GM18508 (cell line): ENCODE measurements around the gene CCDC7.
"Not testable (repeated sequence)": the region's sequence is repeated elsewhere in the genome, so short reads cannot be mapped to it uniquely, and the experiment has no call there.

Experiments
- ATAC-seq: cut with Tn5 transposase; IDR thresholded peaks from one replicate; pipeline ENCODE4 v1.9.1; 2021; ENCODE audit warnings: moderate number of reproducible peaks; ENCODE audit not compliant: insufficient read depth, unreplicated experiment

CCDC7 gene

DNA sequence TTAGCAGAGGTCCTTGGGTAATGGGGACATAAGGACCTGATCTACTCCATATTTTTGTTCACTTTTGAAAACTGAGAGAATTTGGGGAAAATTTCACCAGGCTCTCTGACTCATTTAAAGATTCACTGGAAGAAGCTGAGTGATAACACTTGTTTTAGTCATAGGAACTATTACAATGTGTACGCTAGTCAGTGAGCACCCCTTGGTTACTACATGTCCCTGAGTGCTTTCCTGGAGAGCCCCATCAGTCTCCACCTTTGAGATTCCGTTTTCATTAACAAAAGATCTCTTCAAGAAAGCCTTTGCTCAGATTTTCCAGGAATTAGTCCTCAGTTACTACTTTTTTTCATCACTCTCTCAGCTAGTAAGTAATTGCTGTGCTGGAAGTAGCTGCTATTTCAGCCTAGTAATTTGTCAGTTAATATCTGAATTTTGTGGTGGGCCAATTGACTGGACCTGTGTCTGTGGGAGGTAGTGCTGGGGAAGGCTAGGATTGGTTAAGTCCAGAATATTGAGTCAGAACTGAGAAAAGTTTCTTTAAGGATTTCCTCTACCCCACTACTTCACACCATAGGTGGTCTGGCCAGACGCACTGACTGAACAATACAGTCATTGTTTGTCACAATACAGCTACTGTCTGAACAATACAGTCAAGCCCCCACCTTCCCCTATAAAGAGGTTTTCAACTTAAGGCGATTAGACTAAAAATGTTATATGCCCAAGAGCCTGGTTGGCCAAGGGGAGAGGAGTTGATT lies 235.0 kb downstream of the CCDC7 start:
- ATAC-seq = no peak

DNA sequence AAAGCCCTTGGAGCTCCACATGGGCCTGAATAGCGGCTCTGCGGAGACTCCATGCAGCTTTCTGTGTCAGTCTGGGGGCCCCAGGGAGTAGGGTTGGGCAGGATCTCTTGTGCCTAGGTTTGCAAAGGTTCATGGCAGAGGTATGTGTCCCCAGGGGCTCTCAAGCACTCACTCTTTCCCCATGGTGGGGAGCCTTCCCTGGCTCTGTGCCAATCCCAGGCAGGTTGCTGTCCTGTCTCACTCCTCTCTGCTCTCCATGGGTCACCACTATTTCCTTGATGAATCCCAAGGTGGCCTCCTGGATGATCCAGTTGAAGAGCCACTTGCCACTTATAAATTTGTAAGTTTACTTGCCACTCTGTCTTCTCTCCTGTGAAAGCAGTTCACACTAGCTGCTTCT lies 238.4 kb downstream of the CCDC7 start:
- ATAC-seq = no peak

DNA sequence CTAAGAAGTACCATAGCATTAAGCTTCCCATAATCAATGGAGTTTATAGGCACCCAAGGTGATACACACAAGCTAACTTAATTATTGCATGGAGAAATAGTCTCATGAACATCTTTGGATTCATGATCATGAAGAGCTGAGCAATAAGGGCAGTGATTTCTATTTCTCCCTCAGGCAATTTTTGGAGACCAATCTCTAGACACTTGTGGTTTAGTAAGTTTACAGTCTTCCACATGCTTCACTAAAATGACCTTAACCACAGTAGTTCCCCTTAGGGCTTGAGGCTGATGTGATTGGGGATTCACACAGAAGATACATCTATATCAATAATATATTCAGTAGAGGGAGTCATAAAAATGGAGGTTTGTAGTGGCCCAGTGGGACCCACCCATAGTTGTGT lies 241.2 kb downstream of the CCDC7 start:
- ATAC-seq = no peak

DNA sequence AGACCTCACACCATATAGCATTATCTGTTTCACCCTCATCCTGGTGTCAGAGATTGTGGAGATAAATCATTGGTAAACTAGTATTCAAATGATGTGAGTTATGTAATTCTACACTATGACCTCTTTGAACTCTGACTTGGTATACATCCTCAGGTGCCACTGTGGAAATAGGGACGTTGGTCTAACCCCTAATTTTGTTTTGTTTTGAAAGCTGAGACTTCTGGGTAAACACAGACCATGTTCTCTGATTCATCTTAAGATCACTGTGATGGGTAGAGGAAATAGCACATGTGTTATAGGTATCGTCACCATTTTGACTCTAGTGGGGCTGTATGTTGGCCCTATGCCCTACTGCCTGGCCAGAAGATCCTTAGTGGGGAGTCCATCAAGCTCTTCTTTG lies 241.6 kb downstream of the CCDC7 start:
- no peak for ATAC-seq

DNA sequence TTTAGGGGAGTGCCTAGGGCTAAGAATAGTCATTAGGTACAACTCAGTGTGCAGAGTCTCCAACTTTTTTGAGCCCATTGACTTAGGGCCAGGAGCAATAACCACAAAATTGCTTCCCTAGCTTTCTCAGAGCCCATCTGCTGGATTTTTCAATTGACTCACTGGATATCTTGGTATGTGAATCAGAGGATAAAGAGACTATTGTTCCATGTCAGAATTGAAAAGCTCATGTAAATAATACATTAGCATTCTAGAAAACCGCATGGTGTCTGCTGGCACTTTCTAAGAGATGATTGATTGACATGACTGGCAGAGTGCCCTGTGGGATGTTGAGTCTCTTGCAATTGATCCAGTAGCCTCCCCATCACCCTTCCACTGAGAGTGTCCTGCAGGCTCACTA lies 246.2 kb downstream of the CCDC7 start:
- ATAC-seq = no peak

DNA sequence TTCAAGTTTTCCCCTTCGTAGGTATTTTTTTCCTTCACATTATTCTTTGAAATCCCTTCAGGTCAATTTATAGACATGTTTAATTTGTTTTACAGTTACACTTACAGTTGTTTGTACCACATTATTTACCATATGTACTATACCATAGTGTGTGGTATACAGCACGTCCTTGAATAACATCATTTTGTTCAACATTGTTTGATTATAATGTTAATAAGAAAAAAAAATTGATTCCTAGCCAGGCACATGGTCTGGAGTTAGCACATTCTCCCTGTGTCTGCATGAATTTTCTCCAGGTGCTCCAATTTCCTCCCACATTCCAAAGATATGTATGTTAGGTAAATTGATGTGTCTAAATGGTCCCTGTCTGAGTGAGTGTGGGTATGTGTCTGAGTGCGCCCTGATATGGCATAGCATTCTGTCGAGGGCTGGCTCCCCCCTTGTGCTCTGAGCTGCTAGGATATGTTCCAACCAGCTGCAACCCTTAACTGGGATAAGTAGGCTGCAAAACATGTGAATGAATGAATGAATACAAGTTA lies 247.6 kb downstream of the CCDC7 start:
- ATAC-seq = no peak

DNA sequence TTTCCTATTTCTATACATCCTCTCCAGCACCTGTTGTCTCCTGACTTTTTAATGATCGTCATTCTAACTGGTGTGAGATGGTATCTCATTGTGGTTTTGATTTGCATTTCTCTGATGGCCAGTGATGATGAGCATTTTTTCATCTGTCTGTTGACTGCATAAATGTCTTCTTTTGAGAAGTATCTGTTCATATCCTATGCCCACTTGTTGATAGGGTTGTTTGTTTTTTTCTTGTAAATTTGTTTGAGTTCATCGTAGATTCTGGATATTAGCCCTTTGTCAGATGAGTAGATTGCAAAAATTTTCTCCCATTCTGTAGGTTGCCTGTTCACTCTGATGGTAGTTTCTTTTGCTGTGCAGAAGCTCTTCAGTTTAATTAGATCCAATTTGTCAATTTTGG lies 253.7 kb downstream of the CCDC7 start:
- not testable (repeated sequence) for ATAC-seq

DNA sequence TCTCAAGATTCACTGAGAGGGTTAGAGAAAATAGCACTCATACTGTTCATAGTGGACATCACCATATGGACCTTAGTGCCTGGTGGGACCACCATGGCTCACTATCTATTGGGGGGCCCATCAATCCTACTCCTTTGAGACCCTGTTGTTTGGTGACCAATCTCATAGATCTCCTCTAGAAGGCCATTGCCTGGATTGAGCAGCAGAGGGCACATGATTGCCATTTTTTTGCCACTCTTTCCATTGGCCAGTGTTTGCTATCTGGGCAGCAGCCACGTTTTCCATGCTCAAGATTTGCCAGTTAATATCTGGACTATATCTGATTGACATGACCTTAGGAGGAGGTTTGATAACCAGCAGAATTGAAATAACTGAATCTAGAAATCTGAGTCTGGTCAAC lies 267.6 kb downstream of the CCDC7 start:
- ATAC-seq = no peak

DNA sequence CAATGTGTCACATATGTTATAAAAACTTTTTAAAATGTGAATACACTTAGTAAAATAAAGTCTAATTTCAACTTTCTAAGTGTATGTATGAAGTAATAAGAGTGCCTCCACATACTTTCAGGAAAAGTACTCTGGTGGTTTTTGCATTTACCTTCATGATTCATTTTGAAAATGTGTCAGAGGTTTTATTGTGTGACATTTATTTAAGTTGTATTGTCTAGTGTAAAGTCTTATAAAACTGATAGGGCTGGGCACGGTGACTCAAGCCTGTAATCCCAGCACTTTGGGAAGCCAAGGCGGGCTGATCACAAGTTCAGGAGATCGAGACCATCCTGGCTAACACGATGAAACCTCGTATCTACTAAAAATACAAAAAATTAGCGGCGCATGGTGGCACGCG lies 285.6 kb downstream of the CCDC7 start:
- no peak for ATAC-seq

DNA sequence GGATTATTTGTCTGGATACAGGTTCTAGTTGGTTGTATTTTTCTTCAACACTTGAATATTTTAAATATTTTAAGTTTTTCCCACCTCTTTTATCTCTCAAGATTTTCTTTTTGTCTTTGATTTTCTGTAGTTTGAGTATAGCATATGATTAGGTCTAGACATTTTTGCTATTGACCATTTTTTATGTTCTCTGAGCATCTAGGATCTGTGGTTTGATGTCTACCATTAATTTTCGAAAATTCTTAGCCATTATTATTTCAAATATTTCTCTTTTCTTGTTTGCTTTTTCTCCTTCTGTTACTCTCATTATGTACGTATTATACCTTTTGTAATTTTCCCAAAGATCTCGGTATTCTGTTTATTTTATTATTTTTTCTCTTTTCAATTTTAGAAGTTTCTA lies 293.0 kb downstream of the CCDC7 start:
- ATAC-seq = no peak

DNA sequence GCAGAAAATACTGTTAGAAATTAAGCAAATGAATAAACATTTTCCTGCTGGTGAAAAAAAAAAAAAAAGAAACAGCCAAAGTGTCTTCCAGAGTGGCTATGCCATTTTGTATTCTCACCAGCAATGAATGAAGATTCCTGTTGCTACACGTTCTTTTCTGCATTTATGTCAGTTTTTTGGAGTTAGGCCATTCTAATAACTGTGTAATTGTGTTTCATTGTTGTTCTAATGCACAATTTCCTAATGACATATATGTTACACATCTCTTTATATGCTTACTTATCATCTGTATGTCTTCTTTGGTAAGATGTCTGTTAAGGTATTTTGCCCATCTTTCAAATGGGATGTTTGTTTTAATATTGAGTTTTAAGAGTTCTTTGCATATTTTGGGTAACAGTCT lies 298.4 kb downstream of the CCDC7 start:
- no peak for ATAC-seq

DNA sequence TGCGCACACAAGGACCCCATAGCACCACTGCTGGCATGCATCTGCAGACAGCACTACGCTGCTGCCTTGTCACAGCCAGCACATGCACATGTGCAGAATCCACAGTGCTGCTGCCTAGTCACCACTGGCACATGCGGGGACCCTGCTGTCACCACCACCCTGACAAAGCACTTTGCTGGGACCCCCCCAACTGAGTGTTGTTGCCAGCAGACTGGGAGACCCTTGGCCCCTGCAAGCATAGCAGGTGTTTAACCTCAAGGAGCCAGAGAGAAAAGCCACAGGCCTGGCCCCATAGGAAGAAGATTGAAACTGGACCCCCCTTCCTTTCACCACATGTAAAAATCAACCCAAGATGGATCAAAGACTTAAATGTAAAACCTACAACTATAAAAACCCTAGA lies 300.9 kb downstream of the CCDC7 start:
- ATAC-seq = no peak

DNA sequence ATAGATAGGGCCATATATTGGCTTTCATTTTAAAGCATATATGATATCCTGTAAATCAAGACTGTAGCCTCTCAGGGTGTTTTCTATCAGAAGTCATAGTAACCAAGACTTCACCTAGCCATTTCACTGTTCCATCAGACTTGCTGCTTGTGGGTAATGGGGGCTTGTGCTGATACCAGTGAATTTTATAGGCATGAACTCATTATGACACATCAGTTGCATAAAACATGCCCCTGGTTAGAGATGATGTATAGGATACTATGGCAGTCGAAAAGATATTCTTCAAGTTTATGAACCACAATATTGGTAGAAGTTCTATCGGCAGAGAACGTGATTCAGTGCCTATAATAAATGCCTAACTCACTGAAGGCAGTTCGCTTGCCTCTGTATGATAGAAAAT lies 305.6 kb downstream of the CCDC7 start:
- no peak for ATAC-seq

DNA sequence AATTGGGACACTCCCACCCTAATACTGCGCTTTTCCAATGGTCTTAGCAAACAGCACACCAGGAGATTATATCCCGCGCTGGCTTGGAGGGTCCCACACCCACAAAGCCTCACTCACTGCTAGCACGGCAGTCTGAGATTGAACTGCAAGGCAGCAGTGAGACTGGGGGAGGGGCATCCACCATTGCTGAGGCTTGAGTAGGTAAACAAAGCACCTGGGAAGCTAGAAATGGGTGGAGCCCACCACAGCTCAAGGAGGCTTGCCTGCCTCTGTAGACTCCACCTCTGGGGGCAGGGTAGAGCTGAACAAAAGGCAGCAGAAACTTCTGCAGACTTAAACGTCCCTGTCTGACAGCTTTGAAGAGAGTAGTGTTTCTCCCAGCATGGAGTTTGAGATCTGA lies 309.0 kb downstream of the CCDC7 start:
- ATAC-seq = not testable (repeated sequence)

DNA sequence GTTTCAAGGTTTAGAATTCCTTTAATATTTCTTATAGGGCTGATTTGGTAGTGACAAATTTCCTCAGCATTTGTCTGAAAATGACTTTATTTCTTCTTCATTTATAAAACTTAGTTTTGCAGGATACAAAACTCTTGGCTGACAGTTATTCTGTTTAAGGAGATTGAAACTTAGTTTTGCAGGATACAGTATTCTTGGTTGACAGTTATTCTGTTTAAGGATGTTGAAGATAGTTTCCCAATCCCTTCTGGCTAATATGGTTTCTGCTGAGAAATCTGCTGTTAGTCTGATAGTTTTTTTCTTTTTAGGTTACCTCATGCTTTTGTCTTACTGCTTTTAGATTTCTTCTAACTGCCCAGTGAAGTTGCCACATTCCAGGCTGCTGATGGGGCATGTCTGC lies 325.3 kb downstream of the CCDC7 start:
- ATAC-seq = no peak

DNA sequence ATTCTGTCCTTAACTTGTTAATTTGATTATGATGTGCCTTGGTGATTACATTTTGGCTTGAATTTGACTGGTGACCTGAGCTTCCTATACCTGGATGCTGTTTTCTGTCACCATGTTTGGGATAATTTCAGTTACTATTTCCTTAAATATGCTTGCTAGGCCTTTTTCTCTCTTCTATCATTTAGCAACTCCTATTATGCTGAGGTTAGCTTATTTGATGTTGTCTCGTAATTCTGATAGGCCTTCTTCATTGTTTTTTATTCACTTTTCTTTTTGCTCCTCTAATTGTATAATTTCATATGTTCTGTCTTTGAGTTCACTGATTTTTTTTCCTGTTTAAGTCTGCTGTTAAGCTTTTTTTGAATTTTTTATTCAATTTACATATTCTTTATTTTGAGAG lies 327.2 kb downstream of the CCDC7 start:
- ATAC-seq = no peak

DNA sequence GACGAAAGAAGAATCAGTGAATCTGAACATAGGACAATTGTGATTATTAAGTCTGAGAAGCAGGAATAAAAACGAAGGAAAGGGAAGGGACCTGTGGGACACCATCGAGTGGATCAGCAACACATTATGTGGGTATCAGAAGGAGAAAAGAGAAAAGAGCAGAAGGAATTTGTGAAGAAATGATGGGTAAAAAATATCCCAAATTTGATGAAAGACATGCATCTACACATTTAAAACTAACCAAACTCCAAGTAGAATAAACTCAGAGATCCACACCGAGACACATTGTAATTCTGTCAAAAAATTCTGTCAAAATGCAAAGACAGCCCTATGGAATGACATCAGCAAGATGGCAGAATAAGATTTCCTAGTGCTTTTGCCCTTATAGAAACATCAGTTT lies 341.0 kb downstream of the CCDC7 start:
- no peak for ATAC-seq

DNA sequence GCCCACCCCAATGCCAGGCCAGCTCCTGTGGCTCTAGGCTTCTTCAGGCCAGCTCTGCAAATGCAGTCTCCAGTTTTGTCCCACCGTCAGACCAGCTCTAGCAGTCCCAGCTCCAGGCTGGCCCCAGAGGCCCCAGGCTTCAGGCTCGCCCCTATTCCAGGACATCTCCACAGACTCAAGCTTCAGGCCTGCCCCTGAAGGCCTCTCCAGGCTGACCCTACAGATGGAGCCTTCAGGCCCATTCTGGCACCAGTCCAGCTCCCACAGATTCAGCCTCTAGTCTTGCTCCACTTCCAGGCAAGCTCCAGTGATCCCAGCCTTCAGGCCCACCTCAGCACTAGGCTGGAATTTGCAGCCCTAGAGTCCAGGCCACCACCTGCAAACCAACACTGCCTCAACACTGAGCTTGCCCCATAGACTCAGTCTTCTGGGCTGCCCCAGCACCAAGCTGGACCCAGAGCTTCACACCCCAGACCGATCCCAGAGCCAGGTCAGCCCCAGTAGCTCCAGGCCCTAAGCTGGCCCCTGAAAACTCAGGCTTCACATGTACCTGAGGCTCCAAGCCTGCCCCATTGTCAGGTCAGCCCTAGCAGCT lies 341.8 kb downstream of the CCDC7 start:
- ATAC-seq = no peak

DNA sequence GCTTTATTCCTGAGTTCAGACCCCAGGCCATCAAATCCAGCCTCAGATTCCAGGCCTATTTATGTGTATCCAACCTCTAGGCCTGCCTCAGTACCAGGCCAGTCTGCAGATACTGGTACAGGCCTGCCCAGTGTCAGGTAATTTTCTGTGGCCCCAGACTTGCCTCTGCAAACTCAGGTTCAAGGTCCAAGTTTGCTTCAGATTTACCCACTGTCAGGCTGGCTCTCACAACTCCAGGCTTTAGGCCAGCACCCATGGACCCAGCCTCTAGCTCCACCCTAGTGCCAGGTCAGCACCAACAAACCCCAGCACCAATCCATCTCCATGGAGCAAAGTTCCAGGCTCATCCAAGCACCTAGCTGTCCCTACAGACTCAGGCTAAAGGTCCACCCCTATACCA lies 342.4 kb downstream of the CCDC7 start:
- ATAC-seq = no peak

DNA sequence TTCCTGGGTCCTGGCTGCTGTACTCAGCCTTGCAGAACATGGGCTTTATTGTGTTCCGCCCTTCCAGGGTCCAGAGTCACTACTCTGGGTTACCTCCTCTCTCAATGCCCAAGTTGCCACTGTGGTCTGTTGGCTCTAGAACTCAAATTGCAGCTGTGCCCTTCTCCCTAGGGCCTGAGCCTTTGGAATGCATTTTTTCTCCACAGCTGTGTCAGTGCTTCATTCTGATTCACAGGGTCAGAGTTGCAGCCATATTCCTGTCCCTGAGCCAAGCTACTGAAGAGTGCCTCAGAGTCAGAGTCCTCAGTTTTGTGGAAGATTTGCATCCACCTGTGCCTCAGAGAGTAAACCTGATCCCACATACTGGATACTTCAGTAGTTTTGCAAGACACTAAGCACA lies 344.5 kb downstream of the CCDC7 start:
- ATAC-seq = no peak

DNA sequence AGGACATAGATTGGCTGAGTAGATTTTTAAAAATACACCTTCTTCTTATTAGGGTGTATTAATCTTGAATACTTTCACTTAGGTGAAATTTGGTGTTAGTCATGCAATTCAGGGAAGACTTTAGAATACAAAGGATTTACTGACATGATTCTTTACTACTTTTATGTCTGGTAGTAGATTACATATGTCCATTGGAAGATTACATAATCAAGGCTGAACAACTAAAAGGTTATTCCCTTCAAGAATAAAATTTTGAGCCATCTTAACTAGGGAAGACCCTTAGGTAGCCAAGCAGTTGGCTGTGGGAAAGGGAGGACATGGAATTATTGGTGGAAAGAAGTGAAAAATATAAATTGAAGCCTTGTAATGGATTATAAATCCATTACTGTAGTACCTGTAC lies 347.1 kb downstream of the CCDC7 start:
- ATAC-seq = no peak

DNA sequence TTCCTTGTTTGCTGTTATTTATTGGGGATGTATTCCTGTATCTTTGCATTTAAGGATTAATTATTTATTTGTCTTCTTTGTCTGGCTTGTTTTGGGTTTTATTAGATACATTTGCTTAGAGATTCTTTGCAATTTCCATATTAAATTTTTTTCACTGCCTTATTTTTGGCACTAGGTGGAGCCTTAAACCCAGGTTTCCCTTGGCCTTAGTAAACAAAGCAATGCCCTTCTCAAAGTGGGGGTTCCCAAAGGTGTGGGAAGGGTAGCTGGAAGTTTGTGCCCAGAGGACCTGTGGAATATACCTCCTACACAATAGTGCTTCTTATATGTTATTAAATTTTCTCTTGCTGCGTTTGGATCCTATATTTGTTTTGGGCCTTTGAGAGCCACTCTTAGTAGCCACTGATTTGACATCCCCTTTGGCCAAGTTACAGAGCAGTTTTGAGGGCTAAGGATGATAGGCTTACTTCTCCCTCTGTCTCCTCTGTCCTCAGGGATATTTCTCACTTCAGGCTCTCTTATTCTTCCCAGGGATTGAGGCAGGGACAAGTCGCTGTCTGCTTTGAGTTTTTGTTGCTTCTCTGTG lies 349.8 kb downstream of the CCDC7 start:
- no peak for ATAC-seq
